HG02678 (cell line): ENCODE results near the gene RNU5B-1.

Source experiments
- ATAC-seq: cut with Tn5 transposase; IDR thresholded peaks from one replicate; pipeline ENCODE4 v1.9.1; 2021; ENCODE audit warnings: mild to moderate bottlenecking, moderate library complexity; ENCODE audit not compliant: unreplicated experiment

The RNU5B-1 gene

GRCh38 chr15:65327651-65328393 lies 23.3 kb downstream of the RNU5B-1 start:
- ATAC-seq, result no peak

GRCh38 chr15:65328506-65329287 lies 24.2 kb downstream of the RNU5B-1 start:
- no peak for ATAC-seq

GRCh38 chr15:65329288-65329983 lies 25.0 kb downstream of the RNU5B-1 start:
- no peak for ATAC-seq

GRCh38 chr15:65329984-65330735 lies 25.7 kb downstream of the RNU5B-1 start:
- no peak for ATAC-seq

- ATAC-seq, result no peak
These were observed 26.6 kb downstream of the RNU5B-1 start for GRCh38 chr15:65330934-65331645.

- ATAC-seq, result no peak
These were observed 27.3 kb downstream of the RNU5B-1 start for GRCh38 chr15:65331811-65332210.

GRCh38 chr15:65332391-65333147 lies 28.1 kb downstream of the RNU5B-1 start:
- ATAC-seq, result no peak

GRCh38 chr15:65333148-65333820 lies 28.8 kb downstream of the RNU5B-1 start:
- no peak for ATAC-seq

GRCh38 chr15:65333856-65334255 lies 29.4 kb downstream of the RNU5B-1 start:
- ATAC-seq, result no peak

GRCh38 chr15:65334586-65335231 lies 30.2 kb downstream of the RNU5B-1 start:
- no peak for ATAC-seq

- ATAC-seq, result no peak
These were observed 31.0 kb downstream of the RNU5B-1 start for GRCh38 chr15:65335278-65336055.

- no peak for ATAC-seq
These were observed 32.3 kb downstream of the RNU5B-1 start for GRCh38 chr15:65336493-65337435.

- ATAC-seq, result no peak
These were observed 33.1 kb downstream of the RNU5B-1 start for GRCh38 chr15:65337436-65338070.

GRCh38 chr15:65338366-65338765 lies 33.9 kb downstream of the RNU5B-1 start:
- no peak for ATAC-seq

GRCh38 chr15:65338823-65339222 lies 34.3 kb downstream of the RNU5B-1 start:
- ATAC-seq, result no peak

- no peak for ATAC-seq
These were observed 34.9 kb downstream of the RNU5B-1 start for GRCh38 chr15:65339416-65339815.
